Prostate gland (tissue), 2 donors: ENCODE data around the gene ESPNL.

Source experiments
- POLR2A ChIP-seq: fragments of 450-650 bp; IDR thresholded peaks from one replicate; pipeline ENCODE4 v1.6.1; 2016; ENCODE audit warnings: antibody characterized with exemption, mild to moderate bottlenecking
- TF ChIP-seq, protein P1 (sequence below), 4 experiments: fragments of 200-600 bp in 2 of 4; fragments of 450-650 bp in 2 of 4; sonication (generic) in 2 of 4; IDR thresholded peaks; 1 replicate in 3 of 4; 2 replicates in 1 of 4; pipeline ENCODE4 v1.5.1; 2016 to 2019; ENCODE audit warnings: antibody characterized with exemption in 4 of 4, mild to moderate bottlenecking in 2 of 4, moderate library complexity in 2 of 4

DNA sequence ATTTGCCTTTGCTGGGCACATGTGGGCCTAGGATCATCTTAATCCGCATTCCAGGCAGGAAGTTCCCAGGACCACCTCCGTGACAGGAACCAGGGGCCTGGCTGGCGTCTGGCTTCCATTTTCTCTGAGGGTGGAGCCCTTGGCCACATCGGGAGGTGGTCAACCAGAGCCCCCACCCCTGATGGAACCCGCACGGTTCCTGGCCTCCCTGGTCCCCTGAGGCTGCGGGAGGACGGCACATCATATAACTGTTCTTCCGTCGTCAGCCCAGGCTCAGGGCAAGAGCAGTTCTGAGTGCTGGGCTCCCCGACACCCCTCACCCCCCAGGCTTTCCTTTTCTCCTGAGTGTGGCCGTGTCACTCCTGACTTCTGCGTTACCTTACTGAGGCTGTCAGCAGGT is 13.5 kb downstream of the ESPNL start:
- TF ChIP-seq, protein P1, sequence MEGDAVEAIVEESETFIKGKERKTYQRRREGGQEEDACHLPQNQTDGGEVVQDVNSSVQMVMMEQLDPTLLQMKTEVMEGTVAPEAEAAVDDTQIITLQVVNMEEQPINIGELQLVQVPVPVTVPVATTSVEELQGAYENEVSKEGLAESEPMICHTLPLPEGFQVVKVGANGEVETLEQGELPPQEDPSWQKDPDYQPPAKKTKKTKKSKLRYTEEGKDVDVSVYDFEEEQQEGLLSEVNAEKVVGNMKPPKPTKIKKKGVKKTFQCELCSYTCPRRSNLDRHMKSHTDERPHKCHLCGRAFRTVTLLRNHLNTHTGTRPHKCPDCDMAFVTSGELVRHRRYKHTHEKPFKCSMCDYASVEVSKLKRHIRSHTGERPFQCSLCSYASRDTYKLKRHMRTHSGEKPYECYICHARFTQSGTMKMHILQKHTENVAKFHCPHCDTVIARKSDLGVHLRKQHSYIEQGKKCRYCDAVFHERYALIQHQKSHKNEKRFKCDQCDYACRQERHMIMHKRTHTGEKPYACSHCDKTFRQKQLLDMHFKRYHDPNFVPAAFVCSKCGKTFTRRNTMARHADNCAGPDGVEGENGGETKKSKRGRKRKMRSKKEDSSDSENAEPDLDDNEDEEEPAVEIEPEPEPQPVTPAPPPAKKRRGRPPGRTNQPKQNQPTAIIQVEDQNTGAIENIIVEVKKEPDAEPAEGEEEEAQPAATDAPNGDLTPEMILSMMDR (IDR thresholded peaks at IDR 0.05): no peak
- TF ChIP-seq POLR2A: no peak
